IgD-negative memory B cell (primary cell): ENCODE data around the gene MUS81. TPM values are rescaled to one million over a fixed set of nuclear protein-coding genes. Genes with fewer than 3 reads are reported as not detected.
A peak's percentile ranks its signal among the peaks of the same experiment; 100 is the strongest.
"Not testable (repeated sequence)": the region's sequence is repeated elsewhere in the genome, so short reads cannot be mapped to it uniquely, and the experiment has no call there.

Experiments used
- H3K27ac Mint-ChIP-seq, 3 donors: one replicate each; pipeline ENCODE4 v1.8.0; 2020 to 2022; ENCODE audit warnings: mild to moderate bottlenecking in 3 of 3, mixed read lengths in 3 of 3, moderate library complexity in 1 of 3
- H3K27me3 Mint-ChIP-seq: one replicate; pipeline ENCODE4 v1.8.0; 2021; ENCODE audit warnings: mixed read lengths
- H3K36me3 Mint-ChIP-seq: one replicate; pipeline ENCODE4 v1.8.0; 2020; ENCODE audit warnings: mild to moderate bottlenecking, mixed read lengths
- H3K4me1 Mint-ChIP-seq, 3 donors: one replicate each; pipeline ENCODE4 v1.8.0; 2020 to 2022; ENCODE audit warnings: mixed read lengths in 3 of 3, mild to moderate bottlenecking in 1 of 3
- H3K4me3 Mint-ChIP-seq, 4 donors: one replicate each; pipeline ENCODE4 v1.8.0; 2020 to 2022; ENCODE audit warnings: mild to moderate bottlenecking in 4 of 4, mixed read lengths in 4 of 4, moderate library complexity in 3 of 4
- H3K9me3 Mint-ChIP-seq, 3 donors: one replicate each; pipeline ENCODE4 v1.8.0; 2020 to 2021; ENCODE audit warnings: mixed read lengths in 3 of 3, mild to moderate bottlenecking in 1 of 3
- polyA plus RNA-seq: library from polyadenylated mRNA; unstranded; fragments of 300-500 nt; fragmentation: Illumina TruSeq; gene quantifications from one replicate; pipeline ENCODE4 v1.2.3, GENCODE V29; 2021

Gene MUS81
- polyA plus RNA-seq, 1 donor from 2014 or later: 38.7 TPM

- Mint-ChIP-seq H3K4me1 (peaks cover 20 to 29% (median 25%) of the 10 kb centered on the region in 3 donors), H3K9me3 (no peaks in the 10 kb centered on the region), H3K36me3 (no peaks in the 10 kb centered on the region), H3K27me3 (no peaks in the 10 kb centered on the region), H3K4me3 (peak overlapping the region; percentile 63 to 88 (median 72)), H3K27ac (peak overlapping the region in 2 of 3 donors; percentile 81 to 95)
Observed at GRCh38 chr11:65884716-65885092, 24.5 kb downstream of the MUS81 start.

GRCh38 chr11:65885231-65885630 is 25.0 kb downstream of the MUS81 start:
- H3K27me3 Mint-ChIP-seq: no peaks in the 10 kb centered on the region
- H3K27ac Mint-ChIP-seq: peak overlapping the region in 2 of 3 donors; percentile 80 to 95
- no peaks in the 10 kb centered on the region for H3K9me3 Mint-ChIP-seq
- no peaks in the 10 kb centered on the region for H3K36me3 Mint-ChIP-seq
- H3K4me3 Mint-ChIP-seq: peak overlapping the region in 2 of 4 donors; percentile 78 to 88
- peaks cover 26 to 35% (median 30%) of the 10 kb centered on the region in 3 donors for H3K4me1 Mint-ChIP-seq

- Mint-ChIP-seq H3K27ac (peak overlapping the region in 2 of 3 donors; percentile 80 to 95), H3K27me3 (no peaks in the 10 kb centered on the region), H3K36me3 (no peaks in the 10 kb centered on the region), H3K4me1 (peaks cover 27 to 37% (median 31%) of the 10 kb centered on the region in 3 donors), H3K4me3 (peak overlapping the region in 3 of 4 donors; percentile 72 to 96 (median 89)), H3K9me3 (no peaks in the 10 kb centered on the region)
Observed at GRCh38 chr11:65885808-65886536, 25.7 kb downstream of the MUS81 start.

- H3K27ac Mint-ChIP-seq: peak overlapping the region; percentile 23 to 93 (median 78)
- H3K9me3 Mint-ChIP-seq: no peaks in the 10 kb centered on the region
- peak overlapping the region; percentile 89 to 96 (median 94) for H3K4me3 Mint-ChIP-seq
- peaks cover 28 to 41% (median 35%) of the 10 kb centered on the region in 3 donors for H3K4me1 Mint-ChIP-seq
- no peaks in the 10 kb centered on the region for H3K27me3 Mint-ChIP-seq
- H3K36me3 Mint-ChIP-seq: no peaks in the 10 kb centered on the region
Observed at GRCh38 chr11:65886826-65887722, 26.8 kb downstream of the MUS81 start.

- no peaks in the 10 kb centered on the region for H3K36me3 Mint-ChIP-seq
- no peaks in the 10 kb centered on the region for H3K9me3 Mint-ChIP-seq
- H3K27me3 Mint-ChIP-seq: no peaks in the 10 kb centered on the region
- H3K27ac Mint-ChIP-seq: peak overlapping the region; percentile 93 to 98 (median 97)
- H3K4me3 Mint-ChIP-seq: peak overlapping the region; percentile 89 to 96 (median 94)
- H3K4me1 Mint-ChIP-seq: peaks cover 34 to 48% (median 42%) of the 10 kb centered on the region in 3 donors
Observed at GRCh38 chr11:65887723-65888162, 27.5 kb downstream of the MUS81 start.

- H3K27me3 Mint-ChIP-seq: no peaks in the 10 kb centered on the region
- peak within 1 kb of the TSS; percentile 89 to 96 (median 94) for H3K4me3 Mint-ChIP-seq
- peaks cover 36 to 49% (median 46%) of the 10 kb centered on the region in 3 donors for H3K4me1 Mint-ChIP-seq
- H3K9me3 Mint-ChIP-seq: no peaks in the 10 kb centered on the region
- peak within 1 kb of the TSS; percentile 93 to 98 (median 97) for H3K27ac Mint-ChIP-seq
- H3K36me3 Mint-ChIP-seq: no peaks in the 10 kb centered on the region
Observed at GRCh38 chr11:65888163-65888814, 28.1 kb downstream of the MUS81 start, which contains the start of gene FIBP. Gene FIBP, minus strand, starts transcription at chr11:65888471. Its CDS starts 53 bp downstream, at chr11:65888418.

- Mint-ChIP-seq H3K36me3 (no peaks in the 10 kb centered on the region), H3K4me3 (peak within 1 kb of the TSS; percentile 89 to 96 (median 95)), H3K9me3 (no peaks in the 10 kb centered on the region), H3K4me1 (peaks cover 31 to 45% (median 39%) of the 10 kb centered on the region in 3 donors), H3K27me3 (no peaks in the 10 kb centered on the region), H3K27ac (peak within 1 kb of the TSS; percentile 93 to 98 (median 97))
Observed at GRCh38 chr11:65890324-65891218, 30.3 kb downstream of the MUS81 start, which contains the start of gene CCDC85B. Gene CCDC85B, plus strand, starts transcription at chr11:65890673. Its CDS starts 111 bp downstream, at chr11:65890784.

GRCh38 chr11:65891219-65892136 is 31.2 kb downstream of the MUS81 start:
- no peaks in the 10 kb centered on the region for H3K36me3 Mint-ChIP-seq
- no peaks in the 10 kb centered on the region for H3K9me3 Mint-ChIP-seq
- peak overlapping the region; percentile 40 to 93 (median 48) for H3K27ac Mint-ChIP-seq
- H3K27me3 Mint-ChIP-seq: no peaks in the 10 kb centered on the region
- peaks cover 31 to 44% (median 40%) of the 10 kb centered on the region in 3 donors for H3K4me1 Mint-ChIP-seq
- H3K4me3 Mint-ChIP-seq: peak overlapping the region; percentile 87 to 96 (median 92)

GRCh38 chr11:65892137-65892540 is 31.9 kb downstream of the MUS81 start:
- H3K4me1 Mint-ChIP-seq: peaks cover 31 to 39% (median 37%) of the 10 kb centered on the region in 3 donors
- H3K27me3 Mint-ChIP-seq: not testable (repeated sequence)

GRCh38 chr11:65892661-65893317 is 32.6 kb downstream of the MUS81 start:
- H3K27ac Mint-ChIP-seq: peak overlapping the region; percentile 40 to 83 (median 48)
- H3K36me3 Mint-ChIP-seq: no peaks in the 10 kb centered on the region
- peaks cover 31 to 39% (median 37%) of the 10 kb centered on the region in 3 donors for H3K4me1 Mint-ChIP-seq
- H3K9me3 Mint-ChIP-seq: no peaks in the 10 kb centered on the region
- no peaks in the 10 kb centered on the region for H3K27me3 Mint-ChIP-seq
- H3K4me3 Mint-ChIP-seq: peak overlapping the region; percentile 89 to 96 (median 92)

More at GRCh38 chr11:65892137-65892540, 31.9 kb downstream of the MUS81 start:
- not testable (repeated sequence) for H3K9me3 Mint-ChIP-seq, H3K36me3 Mint-ChIP-seq
- Mint-ChIP-seq H3K4me3 (peak overlapping the region; percentile 75 to 96 (median 90)), H3K27ac (peak overlapping the region; percentile 40 to 83 (median 48))

GRCh38 chr11:65894034-65894591 is 33.9 kb downstream of the MUS81 start:
- Mint-ChIP-seq H3K36me3 (peaks cover 3% of the 10 kb centered on the region), H3K27ac (peak overlapping the region; percentile 24 to 94 (median 83)), H3K27me3 (no peaks in the 10 kb centered on the region), H3K4me3 (peak overlapping the region; percentile 77 to 92 (median 90)), H3K4me1 (peaks cover 25 to 31% (median 31%) of the 10 kb centered on the region in 3 donors), H3K9me3 (no peaks in the 10 kb centered on the region)

- H3K27me3 Mint-ChIP-seq: peaks cover 4% of the 10 kb centered on the region
- H3K9me3 Mint-ChIP-seq: no peaks in the 10 kb centered on the region
- peaks cover 15 to 22% (median 19%) of the 10 kb centered on the region in 3 donors for H3K4me1 Mint-ChIP-seq
- peak overlapping the region in 2 of 3 donors; percentile 50 to 89 for H3K27ac Mint-ChIP-seq
- H3K4me3 Mint-ChIP-seq: peak overlapping the region in 2 of 4 donors; percentile 17 to 74
- peaks cover 3% of the 10 kb centered on the region for H3K36me3 Mint-ChIP-seq
Observed at GRCh38 chr11:65895482-65895981, 35.3 kb downstream of the MUS81 start.
